HG02763 (cell line): ENCODE data around the gene ANXA9.
A peak's percentile ranks its signal among the peaks of the same experiment; 100 is the strongest.

ENCODE experiments used
- ATAC-seq: cut with Tn5 transposase; IDR thresholded peaks from one replicate; pipeline ENCODE4 v1.9.1; 2021; ENCODE audit warnings: mild to moderate bottlenecking, moderate library complexity; ENCODE audit not compliant: unreplicated experiment

The ANXA9 gene

DNA sequence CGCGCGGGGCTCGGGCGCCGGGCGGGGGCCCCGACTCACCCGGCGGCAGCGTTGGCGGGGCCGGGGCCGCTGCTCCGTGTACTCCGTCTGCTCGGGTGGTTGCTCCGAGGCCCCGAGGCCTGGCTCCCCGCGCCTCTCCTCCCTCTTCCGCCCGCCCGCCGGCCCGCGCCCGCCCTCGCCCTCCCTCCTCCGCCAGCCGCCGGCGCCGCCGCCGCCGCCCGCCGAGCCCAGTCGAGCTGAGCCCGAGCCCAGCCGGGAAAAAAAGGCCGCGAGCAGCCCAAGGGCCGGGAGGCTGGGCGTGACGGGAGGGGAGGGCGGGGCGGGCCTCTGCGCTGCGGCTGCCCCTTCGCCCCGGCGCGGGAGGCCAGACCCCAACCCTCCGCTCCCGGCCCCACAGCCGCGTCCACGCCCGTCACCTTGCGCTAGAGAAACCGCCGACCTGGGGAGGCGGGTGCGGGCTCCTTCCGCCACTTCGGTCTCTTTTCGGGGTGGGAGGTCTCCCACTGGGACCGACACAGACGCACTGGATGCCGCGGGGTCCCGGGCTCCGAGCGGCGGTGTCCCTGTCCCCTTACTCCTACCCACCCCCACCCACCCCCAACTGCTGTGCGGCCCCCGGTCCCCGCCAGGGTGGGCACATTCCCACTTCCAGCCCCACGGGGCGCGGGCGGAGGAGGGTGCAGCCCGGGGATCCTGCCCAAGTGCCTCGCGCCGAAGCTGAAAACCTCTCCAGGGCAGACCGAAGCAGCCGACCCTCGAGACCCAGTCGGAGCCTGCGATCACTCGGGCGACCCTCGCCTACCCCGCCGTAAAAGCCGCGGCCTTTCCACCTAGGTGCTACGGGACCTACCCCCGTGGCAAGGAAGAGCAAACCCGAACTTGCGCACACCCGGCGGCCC lies 7.3 kb upstream of the ANXA9 start, which contains the start of gene CERS2:
Gene CERS2, minus strand, starts transcription at position 256 of the 899 bp plus-strand sequence. CDS start 5,745 bp downstream, outside the sequence.
- ATAC-seq = peak; percentile 43

- ATAC-seq = no peak
Measured at GRCh38 chr1:150976401-150976821, 5.7 kb upstream of the ANXA9 start.

- no peak for ATAC-seq
Measured at GRCh38 chr1:150976879-150977694, 5.0 kb upstream of the ANXA9 start.

DNA sequence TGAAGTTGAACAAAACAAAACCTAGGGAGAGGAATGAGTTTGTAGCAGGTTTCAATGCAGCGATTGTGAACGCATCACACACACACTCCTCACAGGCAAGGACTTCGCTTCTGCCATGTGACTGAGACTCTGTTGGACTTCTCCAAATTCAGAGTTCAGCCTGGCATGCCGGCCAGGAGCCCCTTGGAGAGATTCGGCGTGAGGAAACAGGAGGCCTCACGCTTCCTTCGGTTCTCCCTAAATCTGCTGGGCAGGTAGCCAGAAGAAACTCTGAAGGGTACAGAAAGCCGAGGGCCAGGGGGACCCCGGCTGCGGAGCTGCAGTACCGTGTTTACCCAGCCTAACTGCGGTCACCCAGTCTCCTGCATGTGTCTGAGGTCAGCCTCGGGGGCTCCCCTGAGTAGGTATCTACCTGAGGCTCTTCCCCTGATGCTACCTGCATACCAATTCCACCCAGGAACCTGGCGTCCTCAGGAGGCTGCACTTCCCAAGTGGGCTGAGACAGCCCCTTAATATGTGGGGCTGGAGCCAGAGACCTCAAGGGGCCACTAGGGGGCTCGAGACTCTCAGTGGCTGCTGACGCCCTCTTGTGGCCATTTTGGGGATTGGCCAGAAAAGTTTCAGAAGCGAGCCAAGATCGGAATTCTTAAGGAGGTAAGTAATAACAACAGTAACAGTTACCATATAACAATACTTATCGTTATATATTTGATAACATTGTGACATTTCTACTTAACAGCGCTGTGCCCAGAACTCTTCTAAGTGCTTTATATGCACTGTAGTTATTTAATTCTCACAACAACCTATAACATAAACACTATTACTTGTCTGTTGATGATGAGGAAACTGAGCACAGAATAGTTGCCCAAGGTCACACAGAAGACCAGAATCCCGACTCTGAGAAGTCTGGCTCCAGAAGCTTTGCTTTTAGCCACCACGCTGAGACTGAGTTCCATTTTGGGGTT lies 2.7 kb upstream of the ANXA9 start:
- no peak for ATAC-seq

GRCh38 chr1:150981177-150981804 lies 801 bp upstream of the ANXA9 start:
- no peak for ATAC-seq

- ATAC-seq = no peak
Measured at GRCh38 chr1:150985179-150985825, 3.2 kb downstream of the ANXA9 start.

GRCh38 chr1:150987924-150988323 lies 5.8 kb downstream of the ANXA9 start:
- no peak for ATAC-seq

GRCh38 chr1:150992626-150993025 lies 10.5 kb downstream of the ANXA9 start:
- no peak for ATAC-seq

GRCh38 chr1:150994248-150994647 lies 12.2 kb downstream of the ANXA9 start:
- no peak for ATAC-seq

DNA sequence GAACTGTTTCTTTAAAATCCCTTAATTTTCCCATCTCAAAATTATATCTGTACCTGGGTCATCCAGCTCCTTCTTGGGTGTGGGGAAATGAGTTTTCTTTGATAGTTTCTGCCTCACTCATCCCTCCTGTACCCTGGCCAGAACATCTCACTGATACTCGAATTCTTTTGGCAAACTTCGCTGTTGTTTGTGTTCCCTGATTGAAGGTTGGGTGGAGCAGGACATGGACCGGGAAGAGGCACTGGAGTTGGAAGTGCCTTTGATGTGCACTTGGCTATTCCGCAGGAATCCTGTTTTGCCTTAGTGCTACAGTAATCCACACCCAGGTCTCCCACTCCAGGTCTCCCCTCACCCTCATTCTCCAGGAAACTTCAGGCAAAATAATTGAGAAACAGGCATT lies 13.4 kb downstream of the ANXA9 start:
- ATAC-seq = no peak

DNA sequence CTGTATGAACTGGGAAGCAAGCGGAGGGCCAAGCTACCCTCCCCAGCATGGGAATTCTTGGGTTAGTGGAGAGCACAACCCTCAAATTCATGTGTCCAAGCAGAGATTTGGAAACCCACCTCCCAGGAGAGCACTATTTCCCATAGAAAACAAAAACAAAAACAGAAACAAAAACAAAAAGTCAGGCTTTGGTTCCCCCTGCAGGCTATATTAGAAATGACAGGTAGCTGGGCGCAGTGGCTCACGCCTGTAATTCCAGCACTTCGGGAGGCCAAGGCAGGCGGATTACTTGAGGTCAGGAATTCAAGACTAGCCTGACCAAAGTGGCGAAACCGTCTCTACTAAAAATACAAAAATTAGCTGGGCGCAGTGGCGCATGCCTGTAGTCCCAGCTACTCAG lies 13.8 kb downstream of the ANXA9 start:
- no peak for ATAC-seq

DNA sequence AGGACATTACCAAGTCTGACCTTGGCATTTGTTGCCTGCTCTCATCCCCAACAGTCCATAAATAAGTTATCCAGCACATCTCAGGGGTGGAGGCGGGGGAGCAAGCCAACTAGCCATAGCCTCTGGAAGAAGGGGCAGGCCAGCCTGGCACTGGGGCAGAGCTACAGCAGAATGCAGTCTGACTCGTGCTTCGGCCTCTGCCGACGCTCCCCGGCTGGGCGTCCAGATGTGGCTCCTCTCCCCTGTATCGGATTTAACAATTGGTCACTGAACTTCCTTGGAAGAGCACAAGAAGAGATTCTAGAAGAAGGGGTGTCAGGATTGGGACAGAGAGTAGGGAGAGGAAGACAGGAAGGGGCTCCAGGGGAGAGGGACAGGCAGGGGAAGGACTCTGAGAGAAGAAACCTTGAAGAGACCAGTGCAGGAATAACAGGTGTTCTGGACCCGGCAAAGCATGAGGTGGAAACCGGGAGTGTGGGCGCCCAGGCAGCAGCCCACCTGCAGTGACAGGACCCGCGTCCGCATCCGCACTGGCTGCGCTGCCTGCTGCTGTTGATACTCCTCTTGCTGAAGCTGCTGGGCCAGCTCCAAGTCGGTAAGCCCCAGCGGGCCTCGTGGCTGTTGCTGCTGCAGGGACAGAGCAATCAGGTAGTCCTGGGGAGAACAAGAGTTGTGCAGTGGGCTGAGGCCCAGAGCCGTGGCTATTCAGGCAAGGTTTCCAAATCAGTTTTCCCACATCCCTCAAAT lies 15.2 kb downstream of the ANXA9 start:
- no peak for ATAC-seq

- no peak for ATAC-seq
Measured at GRCh38 chr1:150997949-150998348, 15.9 kb downstream of the ANXA9 start.

GRCh38 chr1:150999051-150999674 lies 17.1 kb downstream of the ANXA9 start:
- no peak for ATAC-seq

GRCh38 chr1:150999926-151000325 lies 17.8 kb downstream of the ANXA9 start:
- ATAC-seq = no peak

GRCh38 chr1:151000408-151000807 lies 18.3 kb downstream of the ANXA9 start:
- ATAC-seq = no peak

DNA sequence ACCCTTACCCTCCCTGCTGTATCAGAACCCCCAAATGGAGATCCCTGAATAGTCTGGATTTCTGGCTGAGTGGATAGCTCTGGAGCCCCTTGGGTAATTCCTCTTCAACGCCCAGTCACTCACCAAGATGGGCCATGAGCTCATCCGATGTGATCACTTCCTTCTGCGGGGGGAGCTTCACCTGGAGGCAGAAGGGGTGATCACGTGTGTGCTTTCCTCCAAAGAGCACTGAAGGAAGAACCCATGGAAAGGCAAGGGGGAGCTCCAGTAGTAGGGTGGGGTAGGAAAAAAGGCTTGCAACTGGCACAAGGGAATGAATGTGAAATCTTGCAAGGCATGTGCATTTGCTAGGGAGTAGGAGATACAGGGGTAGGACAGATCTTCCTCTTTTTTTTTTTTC lies 19.5 kb downstream of the ANXA9 start:
- no peak for ATAC-seq

GRCh38 chr1:151002051-151002450 lies 20.0 kb downstream of the ANXA9 start:
- ATAC-seq = no peak

GRCh38 chr1:151002611-151003010 lies 20.5 kb downstream of the ANXA9 start:
- ATAC-seq = no peak
